ENCODE results near the gene GDPD4.

GDPD4 gene

GRCh38 chr11:77189588-77190210 lies 111.8 kb downstream of the GDPD4 start:
- DNase-seq (ENCODE audit: low read depth) = no peak

GRCh38 chr11:77188633-77189491 lies 112.6 kb downstream of the GDPD4 start:
- no peak for DNase-seq (ENCODE audit: low read depth)

GRCh38 chr11:77187776-77188632 lies 113.5 kb downstream of the GDPD4 start:
- peak; percentile 49 for DNase-seq (ENCODE audit: low read depth)

- DNase-seq (ENCODE audit: low read depth) = no peak
Measured at GRCh38 chr11:77187111-77187750, 114.3 kb downstream of the GDPD4 start.

GRCh38 chr11:77186302-77186701 lies 115.2 kb downstream of the GDPD4 start:
- no peak for DNase-seq (ENCODE audit: low read depth)

- DNase-seq (ENCODE audit: low read depth) = no peak
Measured at GRCh38 chr11:77184136-77184860, 117.2 kb downstream of the GDPD4 start.

GRCh38 chr11:77183431-77183984 lies 118.0 kb downstream of the GDPD4 start:
- DNase-seq (ENCODE audit: low read depth) = no peak

- DNase-seq (ENCODE audit: low read depth) = no peak
Measured at GRCh38 chr11:77182542-77183430, 118.7 kb downstream of the GDPD4 start.

GRCh38 chr11:77181799-77182541 lies 119.5 kb downstream of the GDPD4 start:
- no peak for DNase-seq (ENCODE audit: low read depth)

GRCh38 chr11:77181226-77181625 lies 120.3 kb downstream of the GDPD4 start:
- DNase-seq (ENCODE audit: low read depth) = no peak

GRCh38 chr11:77180346-77180745 lies 121.1 kb downstream of the GDPD4 start:
- DNase-seq (ENCODE audit: low read depth) = no peak

GRCh38 chr11:77179681-77180080 lies 121.8 kb downstream of the GDPD4 start:
- no peak for DNase-seq (ENCODE audit: low read depth)

GRCh38 chr11:77179048-77179447 lies 122.4 kb downstream of the GDPD4 start:
- DNase-seq (ENCODE audit: low read depth) = no peak

- no peak for DNase-seq (ENCODE audit: low read depth)
Measured at GRCh38 chr11:77178150-77178549, 123.3 kb downstream of the GDPD4 start.

GRCh38 chr11:77176996-77177395 lies 124.5 kb downstream of the GDPD4 start:
- no peak for DNase-seq (ENCODE audit: low read depth)

GRCh38 chr11:77175869-77176539 lies 125.5 kb downstream of the GDPD4 start:
- DNase-seq (ENCODE audit: low read depth) = no peak

GRCh38 chr11:77175021-77175842 lies 126.3 kb downstream of the GDPD4 start:
- no peak for DNase-seq (ENCODE audit: low read depth)

- no peak for DNase-seq (ENCODE audit: low read depth)
Measured at GRCh38 chr11:77174559-77174958, 126.9 kb downstream of the GDPD4 start.

Measured in HS-27A (cell line).